Suppressor macrophage (primary cell): ENCODE data around the gene ENPP1.
"Not testable (repeated sequence)": the region's sequence is repeated elsewhere in the genome, so short reads cannot be mapped to it uniquely, and the experiment has no call there.

ENCODE experiments used
- DNase-seq, 4 experiments: peaks; one replicate each; pipeline ENCODE4 v3.0.0-alpha.2; 2020 to 2022

The ENPP1 gene

DNA sequence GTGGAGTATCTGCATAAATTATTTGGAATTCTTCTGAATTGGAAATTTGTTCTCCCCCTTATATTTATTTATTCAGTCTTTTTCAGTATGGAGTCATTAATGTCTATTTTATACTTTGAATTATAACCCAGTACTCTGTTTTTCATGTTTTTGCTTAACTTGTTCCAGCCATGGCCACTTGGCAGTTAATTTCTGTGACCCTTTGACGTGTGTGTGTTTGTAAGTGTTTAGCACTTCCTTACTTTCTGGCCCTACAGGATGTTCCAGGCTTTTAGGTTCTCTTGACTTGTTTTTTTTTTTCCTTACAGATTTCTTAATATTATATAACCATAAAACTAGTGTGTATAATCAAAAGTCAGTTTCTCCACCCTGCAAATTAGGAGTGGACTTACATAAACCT is 24.1 kb downstream of the ENPP1 start:
- no peak for DNase-seq

DNA sequence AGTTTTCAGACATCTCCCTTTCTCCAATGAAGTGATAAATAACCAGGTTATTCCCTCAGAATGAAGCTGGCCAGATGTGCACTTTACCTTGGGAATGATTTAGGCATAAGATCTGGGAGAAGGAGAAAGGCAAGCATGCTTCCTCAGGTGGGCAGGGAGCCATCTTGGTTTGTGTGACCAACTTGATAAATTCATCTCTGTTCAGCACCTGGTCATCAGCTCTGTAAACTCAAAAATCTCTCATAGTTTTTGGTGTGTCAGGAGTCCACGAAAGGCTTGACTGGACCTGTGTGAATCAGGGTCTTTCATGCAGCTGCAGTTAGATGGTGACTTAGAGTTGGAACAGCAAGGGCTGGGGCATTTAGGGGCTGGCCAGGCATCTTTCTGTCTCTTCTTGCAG is 24.5 kb downstream of the ENPP1 start:
- DNase-seq: no peak

DNA sequence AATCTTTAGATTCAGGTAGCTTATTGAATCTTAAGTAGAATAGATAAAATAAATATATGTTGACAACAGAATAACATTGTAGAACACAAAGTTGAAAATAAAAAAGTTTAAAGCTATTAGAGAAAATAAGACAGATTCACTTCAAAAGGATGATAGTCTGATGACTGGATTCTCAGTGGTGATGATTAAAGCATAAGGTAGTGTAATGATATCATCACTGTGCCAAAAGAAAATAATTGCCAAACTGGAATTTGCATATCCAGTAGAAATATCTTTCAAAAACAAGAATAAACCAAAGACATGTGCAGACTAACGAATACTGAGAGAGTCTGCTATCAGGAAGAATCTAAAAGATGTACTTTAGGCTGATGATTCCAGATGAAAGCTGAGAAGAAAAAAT is 30.2 kb downstream of the ENPP1 start:
- no peak for DNase-seq

GRCh38 chr6:131839388-131839787 is 31.6 kb downstream of the ENPP1 start:
- DNase-seq: no peak

DNA sequence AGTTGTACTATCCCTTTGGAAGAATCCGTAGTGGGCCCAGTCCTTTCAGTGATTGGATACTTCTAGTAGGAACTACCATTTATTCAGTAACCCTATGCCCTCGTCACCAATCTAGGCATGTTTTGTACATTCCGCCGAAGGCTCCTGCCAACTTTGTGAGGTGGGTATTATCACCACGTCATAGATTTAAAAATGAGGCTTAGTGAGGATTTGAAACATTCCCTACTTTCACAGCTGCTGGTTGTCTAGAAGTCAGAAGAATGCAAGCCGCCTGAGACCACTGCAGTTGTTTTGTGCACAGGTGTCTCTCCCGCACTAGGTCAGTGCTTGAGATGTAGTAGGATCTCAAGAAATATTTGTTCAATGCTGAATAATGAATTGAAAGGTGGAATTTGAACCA is 32.6 kb downstream of the ENPP1 start:
- DNase-seq: no peak

GRCh38 chr6:131840936-131841583 is 33.2 kb downstream of the ENPP1 start:
- no peak for DNase-seq

DNA sequence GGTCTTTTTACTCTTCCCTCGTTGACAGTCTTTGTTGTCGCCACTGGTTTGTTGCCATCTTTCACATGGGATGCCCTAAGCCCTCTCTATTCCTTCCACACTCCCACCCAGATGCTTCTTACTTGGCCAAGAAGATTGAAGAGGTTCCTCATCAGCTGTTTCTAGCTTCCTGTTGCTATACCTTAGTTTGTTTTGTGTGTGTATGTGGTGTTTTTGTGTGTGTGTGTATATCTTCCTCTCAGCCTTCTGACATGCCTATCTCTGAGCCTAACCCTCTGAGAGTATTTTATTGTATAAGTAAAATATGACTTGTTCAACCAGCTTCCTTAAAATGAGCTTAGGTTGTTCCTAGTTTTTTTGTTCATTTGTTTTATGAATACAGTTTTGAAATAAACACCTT is 35.9 kb downstream of the ENPP1 start:
- DNase-seq: no peak

- DNase-seq: no peak
Observed at GRCh38 chr6:131844243-131844841, 36.5 kb downstream of the ENPP1 start.

GRCh38 chr6:131846023-131846663 is 38.3 kb downstream of the ENPP1 start:
- no peak for DNase-seq

- no peak for DNase-seq
Observed at GRCh38 chr6:131846905-131847304, 39.1 kb downstream of the ENPP1 start.

DNA sequence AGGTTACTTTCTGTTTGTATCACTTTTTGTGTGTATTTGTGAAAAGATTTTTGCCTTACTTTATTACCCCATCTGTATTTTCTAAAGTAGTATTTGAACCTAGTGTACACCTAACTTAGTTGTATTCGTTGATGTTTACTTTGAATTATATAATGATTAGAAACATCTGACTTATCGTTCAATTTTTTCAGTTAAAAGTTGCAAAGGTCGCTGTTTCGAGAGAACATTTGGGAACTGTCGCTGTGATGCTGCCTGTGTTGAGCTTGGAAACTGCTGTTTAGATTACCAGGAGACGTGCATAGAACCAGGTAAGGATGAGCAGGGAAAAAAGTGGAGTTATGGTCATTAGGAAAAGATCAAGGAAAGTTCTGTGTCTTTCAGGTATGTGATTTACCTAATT is 42.0 kb downstream of the ENPP1 start:
- no peak for DNase-seq

- DNase-seq: no peak
Observed at GRCh38 chr6:131851049-131851769, 43.4 kb downstream of the ENPP1 start.

GRCh38 chr6:131852200-131852599 is 44.4 kb downstream of the ENPP1 start:
- DNase-seq: no peak

DNA sequence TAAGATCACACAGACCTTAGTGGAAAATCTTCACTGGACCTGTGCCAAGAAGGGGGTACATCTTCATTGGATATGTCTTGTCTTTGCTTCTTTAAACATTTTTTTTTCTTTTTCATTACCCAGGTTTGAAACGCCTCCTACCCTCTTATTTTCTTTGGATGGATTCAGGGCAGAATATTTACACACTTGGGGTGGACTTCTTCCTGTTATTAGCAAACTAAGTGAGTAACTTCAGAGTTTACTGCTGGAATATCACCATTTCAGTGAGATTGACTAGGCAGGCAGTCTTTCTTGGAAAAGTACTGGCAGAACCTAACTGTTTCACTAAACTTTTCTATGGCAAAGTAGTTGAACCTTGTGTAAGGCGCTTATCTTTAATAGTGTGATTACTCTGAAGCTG is 47.0 kb downstream of the ENPP1 start:
- DNase-seq: no peak

DNA sequence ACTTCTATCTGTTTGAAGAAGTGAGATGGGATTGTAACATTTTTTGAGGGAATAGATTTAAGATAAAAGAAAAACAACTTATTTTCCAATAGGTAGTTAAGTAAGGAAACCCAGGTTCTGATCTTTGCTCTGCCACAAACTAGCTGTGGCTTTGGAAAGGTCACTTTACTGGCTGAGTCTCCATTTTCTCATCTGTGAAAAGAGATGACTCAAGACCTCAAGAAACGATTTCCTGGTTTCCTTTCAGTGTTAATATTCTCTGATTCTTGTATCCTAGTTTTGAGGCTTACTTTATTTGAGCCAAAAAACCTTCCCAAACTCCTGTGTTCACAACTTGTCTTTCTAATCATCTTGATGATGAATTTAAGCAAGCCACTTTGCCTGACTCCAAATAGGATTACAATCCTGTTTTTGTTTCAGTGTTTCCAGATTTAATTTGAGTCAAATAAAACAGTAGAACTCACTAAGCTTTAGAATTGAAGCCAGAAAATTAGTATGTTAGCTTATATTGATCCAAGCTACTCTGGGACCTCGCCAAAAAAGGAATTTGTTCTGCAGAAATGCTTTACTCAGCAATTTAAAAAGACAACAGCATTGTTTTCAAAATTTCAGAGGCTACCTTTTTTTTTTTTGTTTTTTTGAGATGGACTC is 51.1 kb downstream of the ENPP1 start:
- no peak for DNase-seq

GRCh38 chr6:131859658-131860057 is 51.8 kb downstream of the ENPP1 start:
- DNase-seq: not testable (repeated sequence)

DNA sequence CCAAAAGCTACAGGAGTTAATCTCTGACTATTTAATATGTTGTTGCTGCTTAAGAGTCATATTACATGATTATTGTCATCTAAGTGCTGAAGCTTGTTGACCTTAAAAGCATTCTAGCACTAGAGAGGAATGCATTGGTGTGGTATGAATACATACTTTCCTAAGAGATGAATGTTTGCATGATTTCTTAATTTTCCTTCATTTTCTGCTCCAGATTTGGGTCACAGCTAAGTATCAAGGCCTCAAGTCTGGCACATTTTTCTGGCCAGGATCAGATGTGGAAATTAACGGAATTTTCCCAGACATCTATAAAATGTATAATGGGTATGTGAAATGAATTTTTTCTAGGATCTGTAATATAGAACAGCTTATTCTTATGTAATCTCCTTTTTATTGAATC is 53.6 kb downstream of the ENPP1 start:
- DNase-seq: no peak

DNA sequence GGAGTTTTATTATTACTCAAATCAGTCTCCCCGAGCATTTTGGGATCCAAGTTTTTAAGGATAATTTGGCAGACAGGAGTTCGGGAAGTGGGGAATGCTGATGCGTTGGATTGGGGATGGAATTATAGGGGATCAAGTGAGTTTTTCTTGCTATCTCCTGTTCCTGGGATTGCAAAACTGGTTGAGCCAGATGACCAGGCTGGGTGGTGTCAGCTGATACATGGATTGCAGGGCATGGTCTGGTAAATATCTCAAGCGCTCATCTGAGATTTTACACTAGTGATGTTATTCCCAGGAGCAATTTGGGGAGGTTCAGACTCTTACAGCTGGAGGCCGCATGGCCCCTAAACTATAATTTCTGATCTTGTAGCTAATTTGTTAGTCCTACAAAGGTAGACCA is 54.7 kb downstream of the ENPP1 start:
- DNase-seq: no peak

DNA sequence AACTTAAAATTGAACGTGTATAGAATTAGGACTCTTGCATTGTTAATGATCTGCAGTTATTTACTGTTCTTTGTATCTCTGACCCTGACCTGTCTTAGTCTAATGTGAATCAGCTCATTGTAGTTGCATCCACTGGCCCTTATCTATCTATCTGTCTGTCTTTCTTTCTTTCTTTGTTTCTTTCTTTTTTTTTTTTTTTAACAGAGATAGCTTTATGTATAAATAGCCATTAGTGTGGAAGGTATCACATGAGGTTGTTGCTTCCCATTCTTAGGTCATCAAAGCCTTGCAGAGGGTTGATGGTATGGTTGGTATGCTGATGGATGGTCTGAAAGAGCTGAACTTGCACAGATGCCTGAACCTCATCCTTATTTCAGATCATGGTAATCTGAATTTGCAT is 59.9 kb downstream of the ENPP1 start:
- no peak for DNase-seq

GRCh38 chr6:131868836-131869235 is 61.0 kb downstream of the ENPP1 start:
- no peak for DNase-seq

GRCh38 chr6:131875647-131876046 is 67.8 kb downstream of the ENPP1 start:
- DNase-seq: no peak

- DNase-seq: no peak
Observed at GRCh38 chr6:131876545-131876944, 68.7 kb downstream of the ENPP1 start.
